GM21737 (cell line): ENCODE results near the gene TEKT4.
"Not testable (repeated sequence)": the region's sequence is repeated elsewhere in the genome, so short reads cannot be mapped to it uniquely, and the experiment has no call there.

Source experiments
- ATAC-seq: cut with Tn5 transposase; IDR thresholded peaks from one replicate; pipeline ENCODE4 v1.9.1; 2021; ENCODE audit warnings: mild to moderate bottlenecking, moderate library complexity; ENCODE audit not compliant: unreplicated experiment

TEKT4 gene

GRCh38 chr2:94871226-94872087 lies at the start of gene TEKT4:
TSS of gene TEKT4 (plus strand) at chr2:94871430. CDS start at chr2:94871580, 150 bp downstream.
- ATAC-seq = no peak

GRCh38 chr2:94839224-94839623 lies 32.0 kb upstream of the TEKT4 start:
- ATAC-seq = not testable (repeated sequence)

- ATAC-seq = not testable (repeated sequence)
These were observed 14.4 kb upstream of the TEKT4 start for GRCh38 chr2:94856856-94857255.

DNA sequence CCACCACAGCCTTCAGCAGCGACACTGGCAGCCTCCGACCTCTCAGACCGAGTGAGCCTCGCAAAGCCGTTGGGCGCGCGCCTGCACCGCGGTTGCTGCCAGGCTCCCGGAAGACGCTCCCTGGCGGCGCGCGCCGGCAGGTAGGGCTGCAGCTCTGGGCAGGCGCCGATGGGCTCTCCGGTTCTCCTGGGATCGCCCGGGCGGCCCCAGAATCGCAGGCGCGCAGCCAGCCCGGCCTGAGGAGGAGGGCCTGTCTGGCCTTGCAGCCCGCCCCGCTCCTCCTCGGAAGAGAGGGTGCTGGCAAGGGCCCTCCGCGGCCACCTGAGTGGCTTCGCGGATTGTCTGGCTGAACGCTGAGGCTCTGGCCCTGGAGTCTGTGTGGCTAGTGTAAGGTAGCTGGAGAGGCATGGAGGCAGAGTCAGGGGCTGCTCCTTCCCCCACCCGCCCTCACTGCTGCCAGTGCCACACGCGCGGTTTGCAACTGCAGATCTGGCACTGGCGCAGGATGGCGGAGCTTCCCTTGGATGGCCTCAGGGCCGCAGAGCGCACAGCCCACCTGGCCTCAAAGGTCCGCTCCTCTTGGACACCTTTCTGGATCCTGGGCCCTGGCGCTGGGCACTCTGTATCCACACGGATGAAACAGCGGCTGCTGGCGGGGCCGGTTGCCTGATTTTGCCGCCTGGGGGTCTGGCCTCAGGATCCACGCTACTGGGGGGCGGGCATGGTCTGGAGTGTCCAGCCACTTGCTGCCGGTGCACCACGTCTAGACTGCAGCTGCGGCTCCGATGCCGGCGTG lies 13.7 kb upstream of the TEKT4 start:
- not testable (repeated sequence) for ATAC-seq

GRCh38 chr2:94858163-94858888 lies 12.9 kb upstream of the TEKT4 start:
- not testable (repeated sequence) for ATAC-seq

DNA sequence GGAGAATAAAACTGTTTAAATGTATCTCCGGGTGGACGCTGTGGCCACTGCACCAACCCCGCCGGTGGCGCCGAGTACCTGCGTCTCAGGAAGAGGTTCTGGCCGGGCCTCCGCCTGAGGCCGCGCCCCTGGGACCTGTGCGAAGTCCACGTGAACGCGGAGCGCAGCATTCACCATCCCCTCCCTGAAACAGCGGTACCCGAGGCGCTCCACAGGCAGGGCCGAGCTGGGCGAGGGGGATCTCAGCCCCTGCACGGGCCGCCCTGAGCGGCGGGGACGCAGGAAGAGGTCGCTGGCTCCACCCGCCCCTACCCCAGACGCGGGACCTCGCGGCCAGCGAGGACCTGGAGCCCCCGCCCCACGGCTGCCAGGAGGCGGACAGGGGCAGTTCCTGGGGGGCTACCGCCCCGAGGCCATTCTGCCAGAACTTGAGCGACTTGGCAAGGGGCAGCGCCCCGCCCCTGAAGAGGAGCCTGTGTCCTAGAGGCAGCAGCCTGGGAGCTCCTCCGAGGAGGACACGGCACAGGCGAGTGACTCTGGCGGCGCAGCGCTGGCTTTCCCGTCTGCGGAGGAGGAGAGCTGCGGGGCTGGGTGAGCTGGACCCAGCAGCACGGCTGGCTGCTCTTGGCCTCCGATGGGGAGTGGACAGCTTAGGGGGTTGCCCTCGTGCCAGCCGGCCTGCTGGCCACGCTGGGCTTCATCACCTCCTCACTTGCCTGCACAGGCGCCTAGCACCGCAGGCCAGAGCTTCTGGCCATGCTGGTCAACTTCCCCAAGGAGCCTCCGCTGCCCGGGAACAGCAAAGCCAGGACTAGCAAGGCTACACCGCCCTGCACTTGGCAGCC lies 9.7 kb upstream of the TEKT4 start:
- no peak for ATAC-seq

GRCh38 chr2:94862903-94863302 lies 8.3 kb upstream of the TEKT4 start:
- ATAC-seq = not testable (repeated sequence)

- ATAC-seq = no peak
These were observed 2.1 kb upstream of the TEKT4 start for GRCh38 chr2:94869131-94869530.

- no peak for ATAC-seq
These were observed 1.4 kb upstream of the TEKT4 start for GRCh38 chr2:94869552-94870439.

DNA sequence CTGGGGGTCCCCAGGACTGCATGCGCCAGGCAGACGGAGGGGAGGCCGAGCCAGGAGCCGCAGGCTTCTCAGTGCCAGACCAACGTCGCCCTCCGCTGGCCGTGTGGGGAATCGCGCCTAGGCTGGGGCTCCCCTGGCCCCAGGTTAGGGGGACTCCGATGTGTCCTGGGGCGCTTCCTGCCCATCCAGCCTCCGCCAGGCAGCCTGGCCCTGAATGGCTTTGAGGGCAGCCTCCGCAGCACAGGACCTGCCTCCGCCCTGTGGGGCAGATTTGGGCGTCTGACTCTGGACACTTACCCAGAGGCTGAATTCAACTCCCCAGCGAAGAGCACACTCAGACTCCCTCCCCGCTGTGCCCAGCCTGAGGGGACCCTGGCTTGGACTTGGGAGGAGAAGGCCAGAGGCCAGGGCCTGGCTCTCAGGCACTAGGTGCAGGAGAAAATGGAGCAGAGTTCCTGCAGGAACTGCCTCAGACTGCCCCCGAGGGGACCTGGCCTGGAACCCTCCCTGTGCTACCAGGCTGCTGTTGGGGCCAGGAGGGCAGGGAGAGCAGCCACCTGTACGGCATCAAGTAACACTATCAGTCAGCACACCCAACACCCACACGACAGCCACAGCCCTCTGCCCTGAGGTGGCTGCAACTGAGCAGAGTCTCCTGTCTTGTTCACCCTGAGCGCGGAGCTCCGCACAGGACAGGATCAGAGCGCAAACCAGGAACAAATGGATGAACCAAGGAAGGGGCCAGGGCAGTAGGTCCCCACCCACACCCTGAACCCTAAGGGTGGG lies 597 bp upstream of the TEKT4 start:
- no peak for ATAC-seq

DNA sequence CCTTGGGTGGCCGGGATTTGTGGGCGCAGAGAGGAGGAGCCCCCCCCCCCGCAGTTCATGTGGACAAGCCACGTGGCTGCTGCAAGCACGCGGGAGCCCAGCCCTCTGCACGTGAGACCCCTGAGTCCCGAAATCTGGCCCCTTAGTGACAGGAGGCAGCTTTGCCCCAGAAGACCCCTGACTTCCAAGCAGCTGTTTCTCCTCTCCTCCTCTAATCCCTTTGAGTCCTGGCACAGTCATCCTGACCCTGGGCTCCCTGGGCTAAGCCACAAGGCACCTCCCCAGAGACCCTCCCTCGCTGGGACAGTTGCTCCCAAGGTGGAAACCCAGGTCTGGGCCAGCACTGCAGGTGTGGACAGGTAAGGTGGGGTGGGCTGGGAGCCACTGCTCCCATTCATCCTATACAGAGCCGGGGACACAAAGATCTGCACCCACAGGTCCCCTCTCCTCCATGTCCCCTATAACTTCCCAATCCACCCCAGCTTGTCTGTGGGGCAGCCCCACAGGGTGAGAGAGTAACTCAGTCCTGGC lies 923 bp downstream of the TEKT4 start:
- no peak for ATAC-seq

- ATAC-seq = no peak
These were observed 1.6 kb downstream of the TEKT4 start for GRCh38 chr2:94872676-94873361.

GRCh38 chr2:94873362-94874276 lies 2.4 kb downstream of the TEKT4 start:
- no peak for ATAC-seq

- ATAC-seq = peak; percentile 74
These were observed 3.2 kb downstream of the TEKT4 start for GRCh38 chr2:94874277-94874997.

GRCh38 chr2:94875064-94875819 lies 4.0 kb downstream of the TEKT4 start:
- no peak for ATAC-seq
